HG02884 (cell line): ENCODE results near the gene RGS3.
A peak's percentile ranks its signal among the peaks of the same experiment; 100 is the strongest.
"Not testable (repeated sequence)": the region's sequence is repeated elsewhere in the genome, so short reads cannot be mapped to it uniquely, and the experiment has no call there.

ENCODE experiments used
- ATAC-seq: cut with Tn5 transposase; IDR thresholded peaks from one replicate; pipeline ENCODE4 v1.9.1; 2021; ENCODE audit warnings: mild to moderate bottlenecking, moderate library complexity; ENCODE audit not compliant: unreplicated experiment

RGS3 gene

DNA sequence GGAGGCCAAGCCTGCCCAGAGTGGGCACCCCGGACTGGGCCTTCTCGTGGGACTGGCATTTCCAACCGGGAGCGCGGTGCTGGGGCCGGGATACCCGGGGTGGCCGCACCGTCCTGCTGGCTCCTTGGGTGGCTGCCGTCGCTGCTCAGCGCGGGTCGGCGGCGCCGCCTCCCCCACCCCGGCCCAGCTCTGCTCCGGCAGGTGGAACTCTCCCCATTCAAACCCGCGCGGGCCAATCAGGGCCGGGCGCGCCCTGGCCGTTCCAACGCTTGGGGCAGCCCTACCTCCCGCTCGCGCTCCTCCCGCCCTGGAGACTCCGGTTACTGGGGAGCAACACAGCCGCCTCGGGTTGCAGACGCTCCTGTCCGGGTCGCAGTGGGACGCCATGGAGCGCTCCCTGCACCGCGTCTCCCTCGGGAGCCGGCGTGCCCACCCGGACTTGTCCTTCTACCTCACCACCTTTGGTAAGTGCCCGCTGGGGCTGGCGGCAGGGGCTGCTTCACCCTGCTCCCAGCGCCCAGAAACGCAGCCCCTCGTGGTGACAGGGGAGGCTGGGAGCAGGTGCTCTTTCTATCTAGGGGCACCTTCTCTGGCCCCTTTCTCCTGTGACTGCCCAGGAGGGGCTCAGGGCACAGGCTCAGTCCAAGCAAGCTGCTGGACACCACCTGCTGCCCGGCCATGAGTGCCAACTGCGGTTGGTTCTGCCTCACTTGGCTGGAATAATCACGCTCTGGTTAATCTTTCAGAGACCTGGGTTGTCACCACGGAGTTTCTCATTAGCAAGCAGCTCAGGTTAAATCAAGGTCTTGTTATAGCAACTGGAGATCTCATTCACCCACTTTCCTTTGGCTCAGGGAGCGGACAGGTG is at the start of gene RGS3:
Gene RGS3 (plus strand): TSS at position 310 of the 868 bp plus-strand sequence. CDS start 76 bp downstream, at position 386.
- no peak for ATAC-seq

- peak; percentile 95 for ATAC-seq
These were observed 47.3 kb upstream of the RGS3 start for GRCh38 chr9:113416149-113416721.

- no peak for ATAC-seq
These were observed 46.2 kb upstream of the RGS3 start for GRCh38 chr9:113417370-113417769.

GRCh38 chr9:113421726-113422125 is 41.8 kb upstream of the RGS3 start:
- no peak for ATAC-seq

DNA sequence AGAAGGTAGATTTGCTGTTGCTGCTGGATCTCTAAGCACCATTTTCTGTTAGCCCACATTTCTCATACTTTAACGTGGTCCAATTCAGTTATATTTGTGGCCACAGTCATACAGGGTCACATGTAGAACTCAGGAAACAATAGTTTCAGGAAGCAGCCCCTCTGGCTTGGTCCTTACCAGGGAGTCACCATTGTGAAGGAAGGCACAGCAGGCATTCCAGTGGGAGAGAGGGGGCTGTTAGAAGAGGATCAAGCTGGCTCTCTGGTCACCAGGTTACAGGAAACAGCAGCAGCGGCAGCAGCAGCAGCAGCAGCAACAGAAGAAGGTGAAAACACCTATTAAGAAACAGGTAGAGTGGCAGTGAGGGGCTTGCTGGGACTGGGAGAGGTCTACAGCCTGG is 38.5 kb upstream of the RGS3 start:
- ATAC-seq, result no peak

DNA sequence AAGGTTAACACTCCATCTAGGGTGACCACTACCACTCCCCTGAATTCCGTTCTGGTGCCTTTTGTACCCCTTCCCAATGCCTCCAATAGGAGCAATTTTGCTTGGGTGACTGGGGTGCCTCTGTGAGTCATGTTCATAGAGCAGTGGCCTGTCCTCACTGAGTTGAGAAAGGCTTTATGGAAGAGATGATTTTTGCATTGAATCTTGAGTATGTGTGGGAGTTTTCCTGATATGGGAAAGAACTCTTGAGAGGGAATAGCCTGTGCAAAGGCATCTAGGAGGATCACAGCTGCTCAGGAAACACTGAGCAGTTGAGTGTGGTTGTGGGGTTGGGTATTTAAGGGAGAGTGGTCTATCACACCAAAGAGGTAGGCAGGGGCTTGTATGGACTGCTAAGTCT is 36.8 kb upstream of the RGS3 start:
- ATAC-seq, result no peak

GRCh38 chr9:113427629-113428028 is 35.9 kb upstream of the RGS3 start:
- no peak for ATAC-seq

DNA sequence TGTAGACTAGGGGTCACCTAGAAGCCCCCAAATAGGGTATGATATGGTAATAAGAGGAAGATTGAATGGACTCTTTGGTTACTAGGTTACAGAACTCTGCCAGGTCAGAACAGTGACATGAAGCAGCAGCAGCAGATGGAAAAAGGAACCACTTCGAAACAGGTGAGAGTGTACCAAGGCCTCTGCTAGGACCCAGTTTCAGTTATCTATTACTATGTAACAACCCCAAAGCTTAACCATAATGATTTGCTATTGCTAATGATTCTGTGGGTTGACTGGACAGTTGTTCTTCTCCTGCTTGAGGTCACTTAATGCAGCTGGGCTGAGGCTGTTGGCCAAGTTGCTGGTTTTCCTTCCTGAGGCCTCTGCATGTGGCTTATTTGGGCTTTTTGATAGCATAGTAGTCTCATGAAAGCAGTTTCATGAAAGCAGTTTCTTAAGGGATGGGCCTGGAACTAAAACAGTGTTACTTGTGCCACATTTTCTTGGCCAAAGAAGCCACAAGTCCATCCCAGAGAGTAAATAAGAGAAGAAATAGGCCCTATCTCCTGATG is 35.4 kb upstream of the RGS3 start:
- ATAC-seq, result no peak

GRCh38 chr9:113431191-113431590 is 32.3 kb upstream of the RGS3 start:
- no peak for ATAC-seq

GRCh38 chr9:113436728-113437515 is 26.6 kb upstream of the RGS3 start:
- no peak for ATAC-seq

GRCh38 chr9:113437716-113438115 is 25.8 kb upstream of the RGS3 start:
- ATAC-seq, result not testable (repeated sequence)

DNA sequence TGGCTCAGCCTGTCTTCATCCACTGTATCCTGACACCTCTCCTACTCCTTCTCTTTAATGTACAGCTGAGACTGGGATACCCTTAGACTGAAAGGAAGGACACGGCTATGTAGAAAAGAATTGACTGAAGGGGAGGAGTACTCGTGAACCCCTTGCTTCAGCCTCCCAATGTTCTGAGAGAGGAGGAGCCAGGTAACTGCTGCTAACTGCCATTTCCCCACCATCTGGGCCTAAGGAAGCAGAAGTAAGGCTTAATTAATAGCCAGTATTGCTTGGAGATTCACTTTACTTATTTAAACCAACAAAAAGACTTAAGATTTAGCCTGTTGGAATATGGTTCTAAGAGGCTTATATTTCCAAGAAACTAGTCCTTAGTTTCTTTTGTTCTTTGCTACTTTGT is 18.8 kb upstream of the RGS3 start:
- no peak for ATAC-seq

DNA sequence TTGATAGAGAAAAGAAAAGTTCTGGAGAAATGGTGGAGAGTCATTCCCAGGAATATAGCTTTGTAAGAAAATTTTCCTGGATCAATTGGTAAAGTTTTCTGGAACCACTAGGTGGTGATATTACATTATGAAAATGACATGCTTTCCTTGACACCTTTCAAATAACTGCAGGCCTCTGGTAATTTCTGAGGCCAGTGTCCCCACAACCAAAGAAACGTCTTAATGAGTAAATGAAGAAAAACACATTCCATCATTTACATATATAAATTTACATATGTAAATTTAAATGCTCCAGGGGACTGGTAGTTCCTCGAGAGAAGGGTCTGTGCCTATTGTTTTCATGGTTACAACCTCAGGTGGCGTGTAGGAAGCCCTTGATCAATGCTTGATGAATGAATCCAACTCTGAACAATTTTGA is 17.2 kb upstream of the RGS3 start:
- no peak for ATAC-seq

- no peak for ATAC-seq
These were observed 14.2 kb upstream of the RGS3 start for GRCh38 chr9:113449376-113449775.

DNA sequence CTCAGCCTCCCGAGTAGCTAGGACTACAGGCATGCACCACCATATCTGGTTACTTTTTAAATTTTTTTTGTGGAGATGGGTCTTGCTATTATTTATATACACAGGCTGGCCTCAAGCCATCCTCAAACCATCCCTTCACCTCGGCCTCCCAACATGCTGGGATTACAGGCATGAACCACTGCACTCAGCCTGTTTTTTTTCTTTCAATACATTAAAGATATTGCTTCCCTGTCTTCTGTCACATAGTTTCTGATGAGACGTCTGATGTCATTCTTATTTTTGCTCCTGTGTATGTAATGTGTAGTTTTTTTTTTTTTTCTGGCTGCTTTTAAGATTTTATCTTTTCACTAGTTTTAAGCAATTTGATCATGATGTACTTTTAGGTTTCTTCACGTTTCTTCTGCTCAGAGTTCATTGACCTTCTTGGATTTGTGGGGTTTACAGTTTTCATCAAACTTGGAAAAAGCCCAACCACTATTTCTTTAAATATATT is 11.4 kb upstream of the RGS3 start:
- no peak for ATAC-seq

- ATAC-seq, result no peak
These were observed 8.4 kb upstream of the RGS3 start for GRCh38 chr9:113454914-113455761.

GRCh38 chr9:113456235-113456634 is 7.3 kb upstream of the RGS3 start:
- no peak for ATAC-seq

GRCh38 chr9:113461285-113461684 is 2.2 kb upstream of the RGS3 start:
- ATAC-seq, result no peak

- no peak for ATAC-seq
These were observed 1.6 kb upstream of the RGS3 start for GRCh38 chr9:113461943-113462342.

GRCh38 chr9:113462781-113463286 is 693 bp upstream of the RGS3 start:
- ATAC-seq, result no peak
